Glutamatergic neuron (in vitro differentiated cells): ENCODE data around the gene ZFAND3. TPM values are rescaled to one million over a fixed set of nuclear protein-coding genes. Genes with fewer than 3 reads are reported as not detected.

ENCODE experiments used
- DNase-seq: peaks from one replicate; pipeline ENCODE4 v3.0.0; 2022
- H3K27ac Mint-ChIP-seq: one replicate; pipeline ENCODE4 v1.8.0; 2020; ENCODE audit warnings: mild to moderate bottlenecking, mixed read lengths, inconsistent platforms; ENCODE audit not compliant: unreplicated experiment
- H3K27me3 Mint-ChIP-seq: one replicate; pipeline ENCODE4 v1.8.0; 2020; ENCODE audit warnings: mild to moderate bottlenecking, moderate library complexity, mixed read lengths, inconsistent platforms; ENCODE audit not compliant: unreplicated experiment
- H3K36me3 Mint-ChIP-seq: one replicate; pipeline ENCODE4 v1.8.0; 2020; ENCODE audit warnings: mild to moderate bottlenecking, mixed read lengths, inconsistent platforms; ENCODE audit not compliant: unreplicated experiment
- H3K4me1 Mint-ChIP-seq: one replicate; pipeline ENCODE4 v1.8.0; 2020; ENCODE audit warnings: mild to moderate bottlenecking, low read depth, mixed read lengths, inconsistent platforms; ENCODE audit not compliant: unreplicated experiment
- H3K4me3 Mint-ChIP-seq: one replicate; pipeline ENCODE4 v1.8.0; 2020; ENCODE audit warnings: mild to moderate bottlenecking, mixed read lengths, inconsistent platforms; ENCODE audit not compliant: unreplicated experiment
- H3K9me3 Mint-ChIP-seq: one replicate; pipeline ENCODE4 v1.8.0; 2020; ENCODE audit warnings: mild to moderate bottlenecking, moderate library complexity, mixed read lengths, inconsistent platforms; ENCODE audit not compliant: unreplicated experiment
- total RNA-seq: library from RNA; stranded (reverse); fragmentation: NEBNext Ultra II Directional; extraction: Animal tissue kit (Norgen Biotek cat#: 25700); gene quantifications from one replicate; pipeline ENCODE4 v1.2.1, GENCODE V29; 2021; ENCODE audit not compliant: unreplicated experiment
- TF ChIP-seq, protein P1 (sequence below): fragments of 200-600 bp; sonication (generic); IDR thresholded peaks from one replicate; pipeline ENCODE4 v1.5.0; 2021; ENCODE audit not compliant: partially characterized antibody, unreplicated experiment

Gene ZFAND3
- total RNA-seq, 1 donor from 2014 or later = 115 TPM

DNA sequence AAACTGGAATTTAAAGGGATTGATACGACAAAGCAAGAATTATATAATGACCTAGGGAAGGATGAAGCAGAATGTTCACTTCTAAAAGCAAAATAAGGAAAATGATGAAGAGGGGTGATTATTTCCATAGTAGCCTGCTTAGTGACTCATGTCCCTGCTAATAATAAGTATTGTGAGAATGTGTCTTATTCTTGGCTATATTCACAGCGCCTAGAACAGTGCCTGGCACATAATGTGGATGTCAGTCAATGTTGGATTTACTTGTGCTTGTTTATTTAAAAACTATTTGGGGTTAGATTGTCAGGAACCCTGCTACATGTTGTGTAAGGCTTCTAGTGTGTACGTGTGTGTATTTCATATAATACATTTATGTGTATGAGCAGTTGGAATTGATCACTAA is 85.1 kb downstream of the ZFAND3 start:
- Mint-ChIP-seq H3K27ac (no peak overlapping the region), H3K9me3 (no peaks in the 10 kb centered on the region), H3K4me3 (no peak overlapping the region), H3K36me3 (no peaks in the 10 kb centered on the region), H3K4me1 (peaks cover 4% of the 10 kb centered on the region), H3K27me3 (peaks cover 2% of the 10 kb centered on the region)
- TF ChIP-seq, protein P1, sequence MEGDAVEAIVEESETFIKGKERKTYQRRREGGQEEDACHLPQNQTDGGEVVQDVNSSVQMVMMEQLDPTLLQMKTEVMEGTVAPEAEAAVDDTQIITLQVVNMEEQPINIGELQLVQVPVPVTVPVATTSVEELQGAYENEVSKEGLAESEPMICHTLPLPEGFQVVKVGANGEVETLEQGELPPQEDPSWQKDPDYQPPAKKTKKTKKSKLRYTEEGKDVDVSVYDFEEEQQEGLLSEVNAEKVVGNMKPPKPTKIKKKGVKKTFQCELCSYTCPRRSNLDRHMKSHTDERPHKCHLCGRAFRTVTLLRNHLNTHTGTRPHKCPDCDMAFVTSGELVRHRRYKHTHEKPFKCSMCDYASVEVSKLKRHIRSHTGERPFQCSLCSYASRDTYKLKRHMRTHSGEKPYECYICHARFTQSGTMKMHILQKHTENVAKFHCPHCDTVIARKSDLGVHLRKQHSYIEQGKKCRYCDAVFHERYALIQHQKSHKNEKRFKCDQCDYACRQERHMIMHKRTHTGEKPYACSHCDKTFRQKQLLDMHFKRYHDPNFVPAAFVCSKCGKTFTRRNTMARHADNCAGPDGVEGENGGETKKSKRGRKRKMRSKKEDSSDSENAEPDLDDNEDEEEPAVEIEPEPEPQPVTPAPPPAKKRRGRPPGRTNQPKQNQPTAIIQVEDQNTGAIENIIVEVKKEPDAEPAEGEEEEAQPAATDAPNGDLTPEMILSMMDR = no peak
- DNase-seq = no peak

- Mint-ChIP-seq H3K27me3 (peaks cover under 1% of the 10 kb centered on the region), H3K36me3 (no peaks in the 10 kb centered on the region), H3K9me3 (no peaks in the 10 kb centered on the region), H3K4me1 (no peaks in the 10 kb centered on the region), H3K4me3 (no peak overlapping the region), H3K27ac (no peak overlapping the region)
- TF ChIP-seq, protein P1 = no peak
- no peak for DNase-seq
Observed at GRCh38 chr6:37906121-37906520, 86.6 kb downstream of the ZFAND3 start.

GRCh38 chr6:37910998-37911397 is 91.5 kb downstream of the ZFAND3 start:
- Mint-ChIP-seq H3K4me1 (no peaks in the 10 kb centered on the region), H3K36me3 (peaks cover 4% of the 10 kb centered on the region), H3K27ac (no peak overlapping the region), H3K27me3 (peaks cover 4% of the 10 kb centered on the region), H3K4me3 (no peak overlapping the region), H3K9me3 (no peaks in the 10 kb centered on the region)
- no peak for DNase-seq
- TF ChIP-seq, protein P1 = no peak

DNA sequence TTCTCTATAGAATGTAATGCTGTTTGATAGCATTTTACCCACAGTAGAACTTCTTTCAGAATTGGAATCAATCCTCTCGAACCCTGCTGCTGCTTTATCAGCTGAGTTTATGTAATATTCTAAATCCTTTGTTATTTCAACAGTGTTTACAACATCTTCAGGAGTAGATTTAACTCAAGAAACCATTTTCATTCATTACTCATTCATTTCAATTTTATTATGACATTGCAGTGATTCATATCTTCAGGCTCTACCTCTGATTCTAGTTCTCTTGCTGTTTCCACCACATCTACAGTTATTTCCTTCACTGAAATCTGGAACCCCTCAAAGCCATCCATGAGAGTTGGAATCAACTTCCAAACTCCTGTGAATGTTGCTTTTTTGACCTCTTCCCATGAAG is 93.7 kb downstream of the ZFAND3 start:
- Mint-ChIP-seq H3K27ac (no peak overlapping the region), H3K9me3 (no peaks in the 10 kb centered on the region), H3K27me3 (peaks cover 4% of the 10 kb centered on the region), H3K36me3 (peaks cover 4% of the 10 kb centered on the region), H3K4me1 (no peaks in the 10 kb centered on the region), H3K4me3 (no peak overlapping the region)
- TF ChIP-seq, protein P1 = no peak
- no peak for DNase-seq

DNA sequence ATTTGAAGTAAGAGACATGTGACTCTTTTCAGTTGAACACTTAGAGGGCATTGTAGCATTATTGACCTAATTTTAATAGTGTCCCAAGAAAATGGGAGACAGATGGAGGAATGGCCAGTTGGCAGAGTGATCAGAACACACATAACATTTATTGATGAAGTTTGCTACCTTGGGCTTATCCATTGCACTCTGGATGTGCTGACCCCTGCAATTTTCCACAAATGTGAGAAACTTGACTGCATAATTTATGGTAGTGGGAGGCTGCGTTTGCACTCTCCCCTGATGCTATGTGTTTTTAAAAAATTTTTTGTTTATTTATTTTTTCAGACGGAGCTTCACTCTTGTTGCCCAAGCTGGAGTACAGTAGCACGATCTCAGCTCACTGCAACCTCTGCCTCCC is 95.9 kb downstream of the ZFAND3 start:
- no peaks in the 10 kb centered on the region for H3K9me3 Mint-ChIP-seq

More for the DNA sequence above, 95.9 kb downstream of the ZFAND3 start:
- Mint-ChIP-seq H3K27ac (no peak overlapping the region), H3K27me3 (peaks cover 4% of the 10 kb centered on the region), H3K36me3 (peaks cover 4% of the 10 kb centered on the region), H3K4me3 (no peak overlapping the region), H3K4me1 (peaks cover 3% of the 10 kb centered on the region)
- TF ChIP-seq, protein P1 = no peak
- DNase-seq = no peak
